ENCODE data around the gene FSD1L. TPM values are rescaled to one million over a fixed set of nuclear protein-coding genes. Genes with fewer than 3 reads are reported as not detected.

The FSD1L gene
- total RNA-seq, 1 donor from 2014 or later = 19.8 TPM

DNA sequence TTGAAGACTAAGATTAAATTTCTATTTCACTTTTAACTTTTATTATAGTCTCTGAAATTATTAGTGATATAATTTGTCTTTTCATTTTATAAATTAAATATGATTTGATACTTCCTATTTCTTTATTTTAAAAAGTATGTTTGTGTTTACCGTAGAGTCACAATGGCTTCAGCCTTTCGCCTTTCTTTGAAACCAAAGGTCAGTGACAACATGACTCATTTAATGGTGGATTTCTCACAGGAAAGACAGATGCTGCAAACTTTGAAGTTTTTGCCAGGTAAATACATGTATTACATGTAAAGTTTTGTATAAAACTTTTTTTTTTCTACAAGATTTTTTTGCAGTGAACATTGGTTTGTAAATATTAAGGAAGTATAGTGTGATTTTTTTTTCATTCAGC is 36.4 kb downstream of the FSD1L start:
- H3F3A ChIP-seq (ENCODE audit: low read depth) = no peaks in the 10 kb centered on the region
- no peak overlapping the region for H2AFZ ChIP-seq (replicated peaks)
- no peak for DNase-seq (ENCODE audit: low spot score)
- peaks cover 3% of the 10 kb centered on the region for H3K9me3 Mint-ChIP-seq
- H3K9me3 ChIP-seq (ENCODE audit: low read depth) = no peaks in the 10 kb centered on the region
- H3K27ac ChIP-seq = no peak overlapping the region
- no peaks in the 10 kb centered on the region for H4K20me1 ChIP-seq (ENCODE audit: low read depth)
- no peak overlapping the region for H3K27ac Mint-ChIP-seq
- H3K79me2 ChIP-seq (ENCODE audit: low read depth) = no peaks in the 10 kb centered on the region
- no peaks in the 10 kb centered on the region for H3K27me3 Mint-ChIP-seq (ENCODE audit: insufficient read depth, low read depth)
- H3K4me3 ChIP-seq = no peak overlapping the region
- TF ChIP-seq EZH2 (IDR thresholded peaks at IDR 0.05) = no peak
- no peak overlapping the region for H3K4me2 ChIP-seq
- no peaks in the 10 kb centered on the region for H3K27me3 ChIP-seq
- no peaks in the 10 kb centered on the region for H3K4me1 Mint-ChIP-seq
- peaks cover 19% of the 10 kb centered on the region for H3K36me3 ChIP-seq
- no peak overlapping the region for H3K4me3 Mint-ChIP-seq
- H3K4me1 ChIP-seq = no peaks in the 10 kb centered on the region
- no peak overlapping the region for H3K9ac ChIP-seq
- H3K36me3 Mint-ChIP-seq = peaks cover 30% of the 10 kb centered on the region

- Histone ChIP-seq H3K4me1 (no peaks in the 10 kb centered on the region), H3F3A (ENCODE audit: low read depth) (no peaks in the 10 kb centered on the region), H4K20me1 (ENCODE audit: low read depth) (no peaks in the 10 kb centered on the region), H3K4me3 (no peak overlapping the region), H2AFZ (replicated peaks) (no peak overlapping the region), H3K27me3 (no peaks in the 10 kb centered on the region), H3K9ac (no peak overlapping the region), H3K27ac (no peak overlapping the region), H3K4me2 (no peak overlapping the region), H3K9me3 (ENCODE audit: low read depth) (no peaks in the 10 kb centered on the region), H3K79me2 (ENCODE audit: low read depth) (no peaks in the 10 kb centered on the region), H3K36me3 (peaks cover 21% of the 10 kb centered on the region)
- no peak for TF ChIP-seq CTCF (IDR thresholded peaks at IDR 0.05)
- no peak for TF ChIP-seq EZH2 (IDR thresholded peaks at IDR 0.05)
- TF ChIP-seq EZH2phosphoT487 (IDR thresholded peaks at IDR 0.05) = no peak
- Mint-ChIP-seq H3K36me3 (peaks cover 33% of the 10 kb centered on the region), H3K9me3 (peaks cover 6% of the 10 kb centered on the region), H3K4me1 (no peaks in the 10 kb centered on the region), H3K27ac (no peak overlapping the region), H3K27me3 (ENCODE audit: insufficient read depth, low read depth) (no peaks in the 10 kb centered on the region), H3K4me3 (no peak overlapping the region)
- DNase-seq (ENCODE audit: low spot score) = no peak
Measured at GRCh38 chr9:105485131-105485530, 37.3 kb downstream of the FSD1L start.

DNA sequence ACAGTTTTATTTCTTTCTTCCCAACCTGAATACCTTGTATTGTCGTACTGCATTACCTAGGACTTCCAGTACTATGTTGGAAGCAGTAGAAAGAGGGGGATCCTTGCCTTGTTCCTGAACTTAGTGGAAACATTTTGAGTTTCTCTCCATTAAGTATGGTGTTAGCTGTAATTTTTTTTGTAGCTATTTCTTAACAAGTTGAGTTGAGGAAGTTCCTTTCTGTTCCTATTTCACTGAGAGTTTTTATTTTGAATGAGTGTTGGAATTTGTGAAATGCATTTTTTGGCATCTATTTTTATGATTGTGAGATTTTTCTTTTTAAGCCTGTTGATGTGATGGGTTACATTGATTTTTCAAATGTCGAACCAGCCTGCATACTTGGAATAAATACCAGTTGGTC is 49.0 kb downstream of the FSD1L start:
- TF ChIP-seq CTCF (IDR thresholded peaks at IDR 0.05) (no peak), EZH2 (IDR thresholded peaks at IDR 0.05) (no peak), EZH2phosphoT487 (IDR thresholded peaks at IDR 0.05) (no peak)
- H4K20me1 ChIP-seq (ENCODE audit: low read depth) = no peaks in the 10 kb centered on the region

GRCh38 chr9:105497704-105498103 is 49.9 kb downstream of the FSD1L start:
- Histone ChIP-seq H3K9ac (no peak overlapping the region), H2AFZ (replicated peaks) (no peak overlapping the region), H3K79me2 (ENCODE audit: low read depth) (peaks cover 46% of the 10 kb centered on the region), H3K36me3 (no peaks in the 10 kb centered on the region), H3K4me1 (no peaks in the 10 kb centered on the region), H3K27ac (no peak overlapping the region), H3K27me3 (no peaks in the 10 kb centered on the region), H3K4me3 (no peak overlapping the region), H4K20me1 (ENCODE audit: low read depth) (no peaks in the 10 kb centered on the region), H3F3A (ENCODE audit: low read depth) (no peaks in the 10 kb centered on the region), H3K4me2 (no peak overlapping the region), H3K9me3 (ENCODE audit: low read depth) (no peaks in the 10 kb centered on the region)
- H3K9me3 Mint-ChIP-seq = peaks cover 27% of the 10 kb centered on the region
- TF ChIP-seq CTCF (IDR thresholded peaks at IDR 0.05) (no peak), EZH2 (IDR thresholded peaks at IDR 0.05) (no peak), EZH2phosphoT487 (IDR thresholded peaks at IDR 0.05) (no peak)
- peaks cover 28% of the 10 kb centered on the region for H3K36me3 Mint-ChIP-seq
- no peak overlapping the region for H3K27ac Mint-ChIP-seq
- DNase-seq (ENCODE audit: low spot score) = no peak
- H3K27me3 Mint-ChIP-seq (ENCODE audit: insufficient read depth, low read depth) = no peaks in the 10 kb centered on the region
- H3K4me3 Mint-ChIP-seq = no peak overlapping the region
- no peaks in the 10 kb centered on the region for H3K4me1 Mint-ChIP-seq

More for the DNA sequence above, 49.0 kb downstream of the FSD1L start:
- no peak overlapping the region for H3K4me3 ChIP-seq
- H3K27ac ChIP-seq = no peak overlapping the region
- no peak overlapping the region for H3K4me3 Mint-ChIP-seq
- H3F3A ChIP-seq (ENCODE audit: low read depth) = no peaks in the 10 kb centered on the region
- H3K79me2 ChIP-seq (ENCODE audit: low read depth) = peaks cover 51% of the 10 kb centered on the region
- H3K4me1 ChIP-seq = no peaks in the 10 kb centered on the region
- peaks cover 35% of the 10 kb centered on the region for H3K36me3 Mint-ChIP-seq
- H3K27me3 ChIP-seq = no peaks in the 10 kb centered on the region
- H3K9me3 ChIP-seq (ENCODE audit: low read depth) = no peaks in the 10 kb centered on the region
- H3K4me1 Mint-ChIP-seq = no peaks in the 10 kb centered on the region
- peaks cover 35% of the 10 kb centered on the region for H3K9me3 Mint-ChIP-seq
- H3K9ac ChIP-seq = no peak overlapping the region
- no peaks in the 10 kb centered on the region for H3K36me3 ChIP-seq
- no peaks in the 10 kb centered on the region for H3K27me3 Mint-ChIP-seq (ENCODE audit: insufficient read depth, low read depth)
- H3K4me2 ChIP-seq = no peak overlapping the region
- no peak overlapping the region for H2AFZ ChIP-seq (replicated peaks)
- H3K27ac Mint-ChIP-seq = no peak overlapping the region
- no peak for DNase-seq (ENCODE audit: low spot score)

Data from neural progenitor cell (in vitro differentiated cells).